ENCODE measurements around the gene BCL11A.

BCL11A gene

DNA sequence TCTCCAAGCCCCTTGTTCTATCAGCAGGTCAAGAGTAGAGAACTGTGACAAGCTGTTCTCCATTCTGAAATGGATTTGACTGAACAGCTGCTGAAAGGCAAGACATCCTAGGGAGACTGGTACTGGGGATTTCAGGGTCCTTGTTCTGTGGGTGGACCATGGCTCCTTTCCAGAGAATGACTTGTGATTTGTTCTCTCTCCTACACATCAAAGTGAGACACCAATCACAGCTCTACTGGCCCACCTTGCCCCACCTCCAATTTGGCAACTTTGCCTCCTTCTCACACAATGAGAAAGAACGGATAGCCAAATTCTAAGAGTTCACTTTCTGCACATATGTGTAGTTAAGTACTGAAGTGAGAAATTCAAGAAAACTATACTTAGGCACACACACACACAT, 67.4 kb downstream of the BCL11A start:
- no peak for DNase-seq (ENCODE audit: low read depth in 2 of 2)

DNA sequence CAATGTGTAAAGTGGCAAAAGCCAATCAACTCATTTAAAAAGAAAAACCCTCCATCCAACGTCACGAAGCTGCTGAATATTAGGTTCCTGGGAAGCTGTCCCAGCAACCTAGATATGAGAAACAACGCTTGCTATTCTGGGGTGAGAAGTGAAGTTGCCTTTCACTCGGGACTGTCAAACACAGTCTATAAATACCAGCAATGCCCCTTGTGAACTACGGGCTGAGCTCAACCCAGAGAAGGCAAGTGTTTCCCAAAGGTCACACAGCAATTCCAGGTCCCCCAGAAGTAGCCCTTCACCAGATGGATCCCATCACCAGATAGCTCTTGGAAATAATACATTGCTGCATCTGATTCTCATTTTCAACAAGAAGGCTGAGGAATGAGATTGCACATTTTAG, 67.9 kb downstream of the BCL11A start:
- DNase-seq (ENCODE audit: low read depth in 2 of 2), result no peak

DNA sequence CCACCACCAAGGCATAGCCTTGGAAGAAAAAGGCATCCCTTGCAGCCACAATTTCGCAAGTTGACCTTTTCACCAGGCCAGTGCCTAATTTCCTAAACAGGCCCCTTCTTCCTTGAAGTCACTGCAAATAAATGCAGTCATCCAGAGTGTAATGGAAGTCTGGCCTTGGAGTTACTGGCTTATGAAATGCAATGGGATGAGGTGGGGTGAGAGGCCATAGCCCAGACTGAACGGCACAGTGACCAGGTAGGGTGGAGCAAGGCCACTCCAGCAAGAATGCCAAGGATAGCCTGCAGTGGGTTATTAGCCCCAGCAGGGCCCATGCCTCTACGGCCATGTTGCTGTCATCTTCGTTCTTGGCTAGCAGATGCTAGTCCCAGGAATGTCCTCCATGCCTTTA, 68.4 kb downstream of the BCL11A start:
- no peak for DNase-seq (ENCODE audit: low read depth in 2 of 2)

DNA sequence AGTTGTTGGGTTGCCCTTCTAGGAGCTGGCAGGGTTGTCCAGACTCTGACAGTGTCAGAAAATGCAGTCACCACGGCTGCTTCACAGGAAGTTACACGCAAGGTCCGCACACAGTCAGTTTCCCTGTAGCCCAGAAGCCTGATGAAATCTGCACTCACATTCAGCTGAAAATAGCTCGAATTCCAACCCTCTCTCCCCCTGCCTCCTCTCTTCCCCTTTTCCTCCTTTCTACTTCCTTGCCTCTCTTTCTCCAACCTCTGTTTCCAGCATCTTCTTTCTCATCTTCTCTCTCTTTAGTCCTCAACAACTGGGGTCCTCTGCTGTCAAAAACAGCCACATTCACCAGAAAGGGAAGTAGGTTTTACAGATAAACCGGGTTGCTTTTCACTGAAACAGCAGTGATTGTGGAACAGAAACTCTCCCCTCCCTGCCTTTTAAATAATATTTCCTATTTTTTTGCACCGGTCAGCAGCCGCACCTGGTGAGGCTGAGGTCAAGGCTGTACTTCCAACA, 69.3 kb downstream of the BCL11A start:
- DNase-seq (ENCODE audit: low read depth in 2 of 2), result no peak

DNA sequence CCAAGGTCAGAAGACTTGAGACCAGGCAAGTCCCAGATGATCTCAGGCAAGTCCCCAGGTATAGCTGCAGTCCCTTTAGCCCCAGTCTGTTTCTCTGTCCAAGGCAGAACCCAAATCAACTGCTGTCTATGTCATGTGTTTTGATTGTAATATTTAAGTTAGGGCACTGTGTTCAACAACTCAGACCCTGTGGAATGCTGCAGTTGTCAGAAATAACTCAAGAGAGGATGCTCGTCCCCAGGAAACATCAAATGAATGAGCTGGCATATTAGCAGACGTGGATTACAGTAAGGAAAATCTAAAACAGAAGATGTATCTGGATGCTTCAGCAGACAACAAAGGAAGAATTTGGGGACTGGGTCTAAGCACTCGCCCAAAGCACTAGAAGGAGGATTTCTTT, 70.1 kb downstream of the BCL11A start:
- no peak for DNase-seq (ENCODE audit: low read depth in 2 of 2)

DNA sequence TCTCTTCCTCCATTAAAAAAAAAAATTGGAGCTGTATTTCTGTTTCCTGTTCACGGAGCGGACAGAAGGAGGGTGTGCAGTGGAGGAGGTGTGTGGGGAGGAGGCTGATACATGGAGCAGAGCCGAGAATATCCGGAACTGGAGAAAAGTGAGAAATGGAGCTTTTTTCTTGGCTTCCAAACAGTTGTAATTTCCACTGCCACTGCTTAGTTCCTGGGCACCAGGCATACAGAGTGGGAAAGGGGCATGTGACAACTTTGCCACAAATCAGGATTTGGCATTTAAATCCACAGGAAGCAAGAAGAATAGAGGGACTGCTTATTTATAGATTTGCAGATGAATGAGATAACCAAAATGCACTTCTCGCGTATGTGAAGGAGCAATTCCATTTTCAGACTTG, 71.2 kb downstream of the BCL11A start:
- DNase-seq (ENCODE audit: low read depth in 2 of 2), result no peak

DNA sequence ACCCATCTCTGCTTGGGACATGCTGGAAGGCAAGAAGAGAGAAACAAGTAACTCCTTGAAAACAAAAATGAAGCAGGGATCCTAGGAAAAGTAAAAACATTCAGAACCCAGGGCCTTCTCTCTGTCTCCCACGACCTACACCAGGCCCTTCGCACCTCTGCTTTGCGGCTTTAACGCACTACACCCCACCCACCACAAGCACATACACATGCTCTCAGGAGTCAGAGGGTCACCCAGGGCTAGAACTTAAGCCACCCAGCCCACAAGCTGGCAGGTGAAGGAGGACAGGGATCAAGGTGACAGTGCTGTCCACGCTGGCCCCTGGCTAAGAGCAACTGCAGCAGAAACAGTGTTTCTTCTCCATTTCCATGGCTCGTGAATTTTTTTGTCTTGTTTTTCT, 72.2 kb downstream of the BCL11A start:
- no peak for DNase-seq (ENCODE audit: low read depth in 2 of 2)

DNA sequence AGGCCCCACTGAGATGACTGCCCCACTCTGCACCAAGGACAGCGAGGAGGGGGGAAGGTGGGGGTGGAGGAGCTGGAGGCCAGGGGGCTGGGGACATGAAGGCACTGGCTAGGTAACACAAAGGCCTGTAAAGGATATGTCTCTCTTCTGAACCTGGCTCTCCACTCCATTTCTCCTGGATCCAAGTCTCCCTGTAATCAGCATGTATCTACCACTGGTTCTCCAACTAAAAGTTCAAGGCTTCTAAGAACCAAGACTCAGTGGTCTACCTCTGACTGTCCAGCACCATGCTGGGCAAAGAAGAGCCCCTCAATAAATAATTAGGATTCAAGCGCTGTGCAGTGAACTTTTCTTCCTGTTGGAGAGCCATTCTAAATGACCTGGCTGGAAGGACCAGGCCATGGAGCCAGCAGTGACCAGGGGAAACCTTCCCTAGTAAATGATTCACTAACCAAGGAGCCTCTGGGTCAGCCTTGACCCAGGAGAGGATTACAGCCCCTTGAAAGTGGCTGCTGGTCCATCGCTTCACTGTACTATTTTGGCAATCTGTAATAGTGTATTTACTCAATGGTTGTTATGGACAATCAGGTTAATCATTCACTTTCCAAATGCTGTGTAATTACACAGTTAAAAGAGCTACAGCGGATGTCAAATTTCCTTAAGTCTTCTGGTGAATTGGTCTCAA, 73.2 kb downstream of the BCL11A start:
- DNase-seq (ENCODE audit: low read depth in 2 of 2), result no peak

DNA sequence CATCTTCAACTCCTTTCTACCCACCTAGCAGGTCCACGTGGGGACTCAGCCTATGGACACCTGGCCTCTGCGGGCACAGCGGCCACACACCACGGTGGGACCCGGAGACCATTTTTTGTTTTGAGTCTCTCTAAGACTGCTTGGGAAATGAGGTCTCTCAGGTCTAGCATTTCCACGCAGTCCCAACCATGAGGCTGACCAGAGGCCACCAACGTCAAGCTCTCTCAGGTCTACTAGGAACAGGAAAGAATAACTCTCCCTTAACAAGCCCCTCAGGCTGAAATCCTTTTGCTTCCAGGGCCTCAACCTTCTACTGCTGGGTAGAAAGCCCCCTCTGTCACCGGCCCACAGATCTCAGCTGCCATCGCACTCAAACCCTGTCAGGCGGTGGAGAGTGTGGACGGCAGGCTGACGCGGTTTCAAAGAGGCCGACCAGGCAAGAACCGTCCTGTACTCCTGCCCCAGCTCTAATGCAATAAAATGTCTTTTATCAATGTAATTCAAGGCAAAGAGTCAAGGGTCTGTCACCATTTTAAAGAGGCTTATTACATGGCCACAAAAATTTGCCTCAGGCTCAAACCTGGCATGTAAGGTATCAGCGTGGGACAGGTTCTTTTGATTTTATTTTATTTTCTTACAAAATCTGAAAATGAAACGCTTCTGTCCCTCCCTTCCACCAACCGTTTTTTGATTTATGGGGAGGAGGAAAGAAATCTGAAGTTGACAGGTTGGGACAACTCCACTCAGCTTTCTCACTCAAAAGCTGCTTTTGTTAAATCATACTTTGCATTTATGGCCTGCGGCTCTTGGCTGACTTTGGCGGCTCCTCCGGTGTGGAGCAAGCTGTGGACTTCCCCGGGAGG, 74.0 kb downstream of the BCL11A start:
- DNase-seq (ENCODE audit: low read depth in 2 of 2), result no peak

DNA sequence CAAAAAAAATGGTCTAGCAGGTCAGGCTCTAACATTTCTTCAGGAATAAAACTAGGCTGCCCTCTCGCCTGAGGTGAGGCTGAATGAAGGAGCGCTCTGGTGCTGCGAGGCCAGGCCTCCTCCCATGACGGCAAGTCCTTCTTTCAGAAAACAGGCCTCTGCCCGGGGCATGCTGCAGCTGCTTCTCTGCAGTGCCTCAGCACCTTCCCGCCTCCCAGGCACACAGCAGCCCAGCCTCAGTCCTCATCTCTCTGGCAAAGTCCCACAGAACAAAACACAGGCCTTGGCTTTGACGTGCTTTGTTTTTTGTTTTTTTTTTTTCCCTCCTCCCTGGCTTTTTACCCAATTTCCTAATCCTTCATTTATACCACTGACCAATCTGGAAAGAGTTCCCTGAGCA, 74.8 kb downstream of the BCL11A start:
- no peak for DNase-seq (ENCODE audit: low read depth in 2 of 2)

DNA sequence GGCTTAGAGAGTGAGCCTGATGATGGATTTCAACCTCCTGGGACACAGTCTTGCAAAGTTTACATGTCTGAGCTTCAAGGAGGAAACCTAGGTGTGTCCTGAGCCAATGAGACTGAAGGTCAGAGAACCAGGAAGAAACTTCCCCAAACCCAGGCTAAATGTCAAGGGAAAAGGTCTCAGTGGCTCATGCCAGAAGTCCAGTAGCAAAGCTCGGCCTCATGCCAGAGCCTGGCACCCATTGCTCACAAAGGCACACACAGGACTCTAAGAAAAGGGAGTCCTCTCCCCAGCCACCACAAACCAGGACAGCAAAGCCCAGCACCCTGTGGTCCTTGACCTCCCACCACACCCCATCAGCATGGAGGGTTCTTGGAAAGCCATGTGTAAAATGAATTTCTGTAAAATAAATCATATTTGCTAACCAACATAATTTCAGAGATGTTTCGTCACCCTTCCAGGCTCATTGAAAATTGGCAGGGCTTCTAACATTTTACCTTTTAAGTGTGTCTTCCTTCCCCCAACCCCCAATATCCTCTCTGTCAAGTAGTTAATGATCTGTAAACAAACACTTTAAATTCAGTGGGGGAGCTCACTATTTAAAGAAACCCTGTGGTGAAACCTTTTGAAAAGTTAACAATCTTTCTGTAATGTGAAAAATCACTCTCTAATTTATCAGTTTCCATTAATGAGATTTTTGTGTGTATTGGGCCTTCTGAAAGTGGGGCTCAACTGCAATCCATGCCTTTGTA, 77.1 kb downstream of the BCL11A start:
- no peak for DNase-seq (ENCODE audit: low read depth in 2 of 2)

DNA sequence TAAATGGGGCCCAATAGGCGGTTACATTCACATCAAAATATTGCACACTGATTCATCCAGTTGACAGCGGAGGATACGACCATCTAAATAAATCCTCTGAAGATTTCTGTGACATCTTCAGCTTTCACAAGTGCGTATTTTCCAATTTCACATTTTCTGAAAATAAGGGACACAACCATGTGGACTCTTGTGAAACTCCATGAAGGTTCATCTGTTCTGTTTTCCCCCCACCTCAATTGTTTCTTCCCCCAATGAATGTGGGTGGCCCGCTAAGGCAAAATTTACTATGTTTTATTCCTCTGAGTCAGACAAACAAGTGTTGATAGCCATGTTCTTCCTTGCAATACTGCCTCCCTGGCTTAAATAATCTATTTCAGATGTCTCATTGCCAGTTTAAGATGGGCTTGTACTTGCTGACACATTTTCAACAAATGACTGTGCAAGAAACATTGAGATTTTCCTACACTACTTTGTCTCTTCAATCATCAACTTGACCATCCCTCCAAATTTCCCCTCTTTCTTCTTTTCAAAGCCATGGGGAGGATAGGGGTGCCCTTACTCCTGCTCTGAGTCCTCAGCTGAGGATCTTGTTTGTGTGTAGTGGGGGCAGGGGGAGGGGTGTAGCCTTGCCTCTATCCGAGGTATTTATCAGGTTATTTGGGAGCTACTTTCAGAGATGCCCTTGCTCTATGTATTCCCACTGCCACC, 78.2 kb downstream of the BCL11A start:
- no peak for DNase-seq (ENCODE audit: low read depth in 2 of 2)

DNA sequence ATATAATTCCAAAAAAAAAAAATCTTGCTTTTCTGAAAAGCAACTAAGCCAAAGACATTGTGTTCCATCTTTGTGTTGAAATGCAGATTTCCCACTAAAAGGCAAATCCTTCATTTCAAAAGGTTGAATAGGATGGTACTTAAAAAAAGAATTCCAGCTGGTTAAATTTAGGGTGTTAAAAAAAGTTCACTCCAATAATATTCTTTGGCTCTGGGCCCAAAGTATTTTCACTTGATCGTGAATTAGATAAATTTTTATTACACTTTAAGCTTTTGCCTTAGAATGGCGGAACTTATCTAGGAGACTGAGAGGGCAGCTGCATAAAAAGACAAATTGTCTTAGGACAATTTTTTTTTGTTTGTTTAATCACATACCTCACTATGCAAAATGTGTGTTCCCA, 79.2 kb downstream of the BCL11A start:
- no peak for DNase-seq (ENCODE audit: low read depth in 2 of 2)

DNA sequence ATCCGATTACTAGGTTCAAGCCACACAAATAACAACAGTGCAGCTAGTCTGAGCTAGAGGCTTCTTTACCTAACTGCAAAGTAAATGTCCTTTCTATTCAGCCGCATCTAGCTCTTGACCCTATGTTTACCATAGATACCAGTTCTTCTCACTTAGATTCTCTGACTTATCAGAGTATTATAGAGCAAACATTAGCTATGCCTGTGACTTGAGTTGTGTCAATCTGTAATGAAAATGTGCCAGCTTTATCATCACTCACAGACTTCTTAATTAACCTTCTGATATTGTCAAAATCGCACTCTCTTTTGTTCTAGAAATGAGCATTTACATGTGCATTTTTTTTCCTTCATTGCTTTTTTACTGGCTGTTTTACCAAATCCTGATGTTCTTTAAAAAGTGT, 79.9 kb downstream of the BCL11A start:
- DNase-seq (ENCODE audit: low read depth in 2 of 2), result no peak

DNA sequence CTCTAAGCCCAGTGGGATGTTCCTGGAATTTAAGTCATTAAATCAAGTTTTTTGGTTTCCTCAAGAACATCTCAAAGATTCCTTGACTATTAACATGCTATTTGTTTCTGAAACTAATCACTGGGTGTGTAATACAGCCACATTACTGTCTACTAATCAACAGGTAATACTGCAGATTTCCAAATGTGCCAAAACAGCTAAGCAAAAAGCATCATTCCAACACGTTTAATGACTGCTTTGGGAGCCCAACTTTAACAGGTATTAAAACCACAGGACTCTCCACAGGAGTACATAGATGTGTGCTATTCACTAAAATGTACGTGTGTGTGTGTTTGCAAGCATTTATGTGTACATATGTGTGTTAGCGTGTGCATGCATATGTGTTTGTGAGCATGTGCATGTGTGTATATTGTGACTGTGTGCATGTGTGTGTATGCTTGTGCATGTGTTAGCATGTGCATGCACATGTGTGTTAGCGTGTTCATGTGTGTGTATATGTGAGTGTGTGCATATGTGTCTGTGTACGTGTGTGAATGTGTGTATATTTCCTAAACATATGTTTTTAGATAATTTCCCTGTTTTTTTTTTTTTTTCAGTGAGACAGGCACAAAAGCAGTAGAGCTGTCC, 80.7 kb downstream of the BCL11A start:
- no peak for DNase-seq (ENCODE audit: low read depth in 2 of 2)

DNA sequence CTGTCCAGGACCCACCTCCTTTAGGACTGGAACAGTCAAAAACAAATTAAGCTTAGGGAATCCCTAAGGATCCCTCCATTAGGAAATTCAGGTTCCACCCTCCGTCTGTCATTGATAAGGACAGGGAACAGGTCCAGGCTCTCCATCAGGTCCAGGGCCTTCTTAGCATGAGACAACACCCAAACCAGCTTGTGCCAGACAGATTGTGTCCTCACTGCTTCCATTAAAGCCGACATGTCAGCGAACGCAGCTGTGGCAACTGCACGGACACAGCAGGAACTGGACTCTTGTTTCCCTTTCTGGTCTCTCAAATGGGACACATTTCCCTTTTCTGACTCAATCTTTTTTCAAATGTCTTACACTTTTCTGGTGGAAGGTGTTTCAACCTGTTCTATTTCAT, 81.4 kb downstream of the BCL11A start:
- no peak for DNase-seq (ENCODE audit: low read depth in 2 of 2)

DNA sequence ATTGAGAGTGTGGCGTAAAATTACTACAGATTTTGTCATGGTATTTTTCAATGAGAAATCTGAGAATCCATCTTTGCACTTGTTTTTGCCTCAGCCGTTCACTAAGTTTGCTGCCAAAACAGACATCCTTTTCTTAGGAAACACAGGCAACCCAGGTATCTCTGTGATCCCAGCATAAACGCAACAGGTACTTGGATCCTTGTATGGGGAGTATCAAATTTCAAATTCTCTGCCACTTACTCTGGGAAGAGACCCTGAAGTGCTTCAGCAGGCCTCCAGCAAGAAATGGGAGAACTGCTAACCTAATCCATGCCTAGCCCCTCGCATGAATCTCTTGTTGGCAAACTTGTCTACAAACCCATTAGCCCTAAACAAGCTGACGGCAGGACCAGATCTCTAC, 83.1 kb downstream of the BCL11A start:
- no peak for DNase-seq (ENCODE audit: low read depth in 2 of 2)

DNA sequence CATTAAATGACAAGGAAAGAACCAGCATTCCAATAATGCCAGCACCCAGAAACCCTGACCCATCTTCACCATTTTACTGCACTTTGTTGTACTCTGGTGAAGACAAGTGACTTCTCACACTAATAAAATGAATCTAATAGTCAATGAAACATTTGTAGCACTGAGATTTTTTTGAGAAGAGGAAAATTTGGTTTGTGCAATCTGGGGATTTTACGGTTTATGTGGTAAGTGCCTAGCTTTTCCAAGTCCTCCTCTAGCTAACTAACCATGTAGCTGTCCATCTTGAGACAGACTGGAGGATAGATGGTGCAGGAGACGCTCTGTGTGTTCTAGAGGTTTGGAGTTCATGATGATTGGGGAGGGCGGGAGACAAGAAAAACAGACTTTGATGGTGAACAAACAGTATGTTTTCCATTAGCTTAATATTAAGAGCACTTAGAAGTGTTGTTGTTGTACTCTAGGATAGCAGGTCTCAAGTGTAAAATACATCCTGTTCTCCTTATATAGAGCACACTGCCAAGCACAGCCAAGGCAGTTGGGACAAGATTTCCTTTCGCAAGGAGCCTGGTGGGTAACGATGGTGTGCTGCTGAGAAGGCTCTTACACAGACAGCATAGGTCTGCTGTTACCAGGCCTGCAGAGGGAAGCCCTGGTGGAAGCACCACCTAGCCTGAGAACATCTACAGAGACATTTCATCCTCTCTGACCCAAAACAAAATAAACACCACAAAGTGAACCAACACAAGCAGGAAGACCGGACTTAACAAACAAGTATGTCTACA, 83.7 kb downstream of the BCL11A start:
- DNase-seq (ENCODE audit: low read depth in 2 of 2), result no peak

DNA sequence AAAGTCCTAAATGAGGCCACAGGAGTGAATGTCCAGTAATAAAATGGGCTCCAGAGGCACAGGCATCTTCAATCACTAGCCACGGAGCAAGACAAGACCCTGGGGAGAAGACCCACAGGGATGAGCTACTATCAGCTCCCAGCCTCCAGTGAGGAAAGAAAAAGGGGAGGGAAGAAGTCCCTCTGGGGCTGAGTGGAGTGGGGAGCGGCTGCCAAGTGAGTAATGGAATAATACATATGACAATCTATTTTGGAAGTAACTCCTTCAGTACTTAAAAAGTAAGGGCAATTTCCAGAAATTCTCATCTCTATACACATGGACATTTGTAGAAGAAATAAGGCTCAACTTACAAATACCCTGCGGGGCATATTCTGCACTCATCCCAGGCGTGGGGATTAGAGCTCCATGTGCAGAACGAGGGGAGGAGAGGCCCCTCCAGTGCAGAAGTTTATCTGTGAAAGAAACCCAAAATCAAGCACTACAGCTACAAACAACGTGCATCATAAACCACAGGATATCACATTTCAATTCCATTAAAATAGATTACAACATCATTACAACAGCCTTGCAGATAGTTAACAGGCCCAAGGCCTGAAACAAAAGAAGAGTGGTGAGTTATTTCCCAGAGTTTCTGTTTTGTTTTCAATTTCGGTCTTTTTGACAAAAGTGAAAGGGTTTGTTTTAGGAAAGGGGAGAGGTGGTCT, 84.9 kb downstream of the BCL11A start:
- DNase-seq (ENCODE audit: low read depth in 2 of 2), result no peak

DNA sequence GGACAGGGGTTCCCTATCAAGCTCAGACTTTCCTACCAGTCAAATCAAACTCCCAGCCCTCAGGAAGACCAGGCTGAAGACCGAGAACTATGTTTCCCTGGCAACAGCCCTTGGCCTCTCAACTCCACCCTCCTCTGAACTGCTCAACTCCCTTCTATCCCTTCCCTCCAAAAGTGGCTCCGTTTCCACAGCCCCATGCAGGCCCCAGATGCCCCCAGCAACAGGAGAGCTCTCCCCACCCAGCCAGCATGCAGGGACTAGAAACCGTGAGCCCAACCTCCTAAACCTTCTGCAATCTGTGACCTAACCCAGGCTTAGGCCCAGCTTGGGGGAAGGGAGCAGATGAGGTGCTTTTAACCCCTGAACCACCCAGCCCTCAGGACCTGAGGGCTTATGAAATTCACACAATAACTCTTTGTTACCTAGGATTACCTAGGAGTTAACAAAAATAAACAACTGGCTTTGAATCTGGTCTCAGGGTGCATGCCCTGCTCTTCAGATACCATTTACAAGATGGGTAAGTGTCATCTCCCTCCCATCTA, 87.2 kb downstream of the BCL11A start:
- no peak for DNase-seq (ENCODE audit: low read depth in 2 of 2)
